IMR-90 (cell line): Measurements from ENCODE around the gene ZNRF3.

ENCODE experiments used
- CTCF ChIP-seq: conservative IDR thresholded peaks from 2 replicates; pipeline ENCODE4 v1.5.1; 2012; ENCODE audit warnings: mild to moderate bottlenecking, low read depth, low read length, improper control_type of control experiment
- MAFK ChIP-seq: IDR thresholded peaks from 2 replicates; pipeline ENCODE4 v1.6.1; 2012; ENCODE audit warnings: low read depth, low read length, improper control_type of control experiment

GRCh38 chr22:28977060-28977459 is 93.7 kb downstream of the ZNRF3 start:
- TF ChIP-seq CTCF (no peak), MAFK (no peak)
